Subcutaneous abdominal adipose tissue (tissue), 5 donors: ENCODE measurements around the gene ME2.

Source experiments
- H3K27ac ChIP-seq: one replicate; pipeline ENCODE4 v1.7.0; 2013; ENCODE audit warnings: low read depth, mild to moderate bottlenecking, inconsistent platforms, low read length, moderate library complexity
- H3K27me3 ChIP-seq, 5 donors: one replicate each; pipeline ENCODE4 v1.7.0; 2013; ENCODE audit warnings: low read length in 5 of 5, inconsistent platforms in 1 of 5; ENCODE audit not compliant: control insufficient read depth in 5 of 5, insufficient read depth in 4 of 5
- H3K36me3 ChIP-seq, 5 donors: one replicate each; pipeline ENCODE4 v1.7.0; 2013; ENCODE audit warnings: low read length in 5 of 5; ENCODE audit not compliant: control insufficient read depth in 5 of 5, insufficient read depth in 5 of 5
- H3K4me1 ChIP-seq, 5 donors: one replicate each; pipeline ENCODE4 v1.7.0; 2013; ENCODE audit warnings: low read length in 5 of 5, mild to moderate bottlenecking in 3 of 5, moderate library complexity in 1 of 5; ENCODE audit not compliant: control insufficient read depth in 5 of 5, insufficient read depth in 5 of 5
- H3K4me3 ChIP-seq, 5 donors: one replicate each; pipeline ENCODE4 v1.7.0; 2013; ENCODE audit warnings: low read length in 5 of 5, low read depth in 1 of 5
- H3K9ac ChIP-seq, 5 donors: one replicate each; pipeline ENCODE4 v1.7.0; 2013; ENCODE audit warnings: low read length in 5 of 5, mild to moderate bottlenecking in 4 of 5, moderate library complexity in 3 of 5
- H3K9me3 ChIP-seq, 5 donors: one replicate each; pipeline ENCODE4 v1.7.0; 2013; ENCODE audit warnings: low read length in 5 of 5; ENCODE audit not compliant: control insufficient read depth in 5 of 5
- donor health status: healthy.
- donor health status: healthy.
- donor health status: healthy.
- donor health status: healthy.
- donor health status: healthy.

ME2 gene

GRCh38 chr18:50859793-50860555 is 18.9 kb upstream of the ME2 start:
- Histone ChIP-seq H3K4me1 (peaks cover 0 to 7% (median 0%) of the 10 kb centered on the region in 5 donors), H3K27me3 (no peaks in the 10 kb centered on the region), H3K36me3 (no peaks in the 10 kb centered on the region), H3K9me3 (no peaks in the 10 kb centered on the region), H3K9ac (no peak overlapping the region), H3K4me3 (no peak overlapping the region), H3K27ac (no peak overlapping the region)

- H3K9ac ChIP-seq, result no peak overlapping the region
- no peaks in the 10 kb centered on the region for H3K9me3 ChIP-seq
- peaks cover 0 to 7% (median 0%) of the 10 kb centered on the region in 5 donors for H3K4me1 ChIP-seq
- H3K27me3 ChIP-seq, result no peaks in the 10 kb centered on the region
- no peaks in the 10 kb centered on the region for H3K36me3 ChIP-seq
- H3K27ac ChIP-seq, result no peak overlapping the region
- H3K4me3 ChIP-seq, result no peak overlapping the region
These were observed 17.3 kb upstream of the ME2 start for GRCh38 chr18:50861617-50862016.

- H3K27ac ChIP-seq, result no peak overlapping the region
- peaks cover 0 to 7% (median 0%) of the 10 kb centered on the region in 5 donors for H3K4me1 ChIP-seq
- H3K36me3 ChIP-seq, result no peaks in the 10 kb centered on the region
- no peak overlapping the region for H3K4me3 ChIP-seq
- no peaks in the 10 kb centered on the region for H3K9me3 ChIP-seq
- H3K9ac ChIP-seq, result no peak overlapping the region
- H3K27me3 ChIP-seq, result no peaks in the 10 kb centered on the region
These were observed 16.5 kb upstream of the ME2 start for GRCh38 chr18:50862401-50862800.

- H3K4me1 ChIP-seq, result peaks cover 0 to 7% (median 0%) of the 10 kb centered on the region in 5 donors
- no peaks in the 10 kb centered on the region for H3K36me3 ChIP-seq
- no peaks in the 10 kb centered on the region for H3K9me3 ChIP-seq
- H3K4me3 ChIP-seq, result no peak overlapping the region
- H3K9ac ChIP-seq, result no peak overlapping the region
- H3K27ac ChIP-seq, result no peak overlapping the region
- no peaks in the 10 kb centered on the region for H3K27me3 ChIP-seq
These were observed 15.0 kb upstream of the ME2 start for GRCh38 chr18:50863840-50864375.

GRCh38 chr18:50866765-50867164 is 12.2 kb upstream of the ME2 start:
- no peaks in the 10 kb centered on the region for H3K36me3 ChIP-seq
- no peak overlapping the region for H3K4me3 ChIP-seq
- peaks cover 0 to 2% (median 0%) of the 10 kb centered on the region in 5 donors for H3K4me1 ChIP-seq
- H3K9ac ChIP-seq, result no peak overlapping the region
- no peak overlapping the region for H3K27ac ChIP-seq
- H3K27me3 ChIP-seq, result no peaks in the 10 kb centered on the region
- no peaks in the 10 kb centered on the region for H3K9me3 ChIP-seq

GRCh38 chr18:50869150-50869549 is 9.8 kb upstream of the ME2 start:
- no peak overlapping the region for H3K27ac ChIP-seq

GRCh38 chr18:50870138-50870845 is 8.6 kb upstream of the ME2 start:
- Histone ChIP-seq H3K9ac (no peak overlapping the region), H3K9me3 (no peaks in the 10 kb centered on the region), H3K4me3 (no peak overlapping the region), H3K27ac (no peak overlapping the region), H3K4me1 (no peaks in the 10 kb centered on the region), H3K27me3 (no peaks in the 10 kb centered on the region), H3K36me3 (no peaks in the 10 kb centered on the region)

More at GRCh38 chr18:50869150-50869549, 9.8 kb upstream of the ME2 start:
- Histone ChIP-seq H3K36me3 (no peaks in the 10 kb centered on the region), H3K9me3 (no peaks in the 10 kb centered on the region), H3K4me3 (no peak overlapping the region), H3K4me1 (no peaks in the 10 kb centered on the region), H3K9ac (no peak overlapping the region), H3K27me3 (no peaks in the 10 kb centered on the region)

GRCh38 chr18:50871846-50872245 is 7.1 kb upstream of the ME2 start:
- Histone ChIP-seq H3K9ac (no peak overlapping the region), H3K4me3 (no peak overlapping the region), H3K36me3 (no peaks in the 10 kb centered on the region), H3K27ac (no peak overlapping the region), H3K4me1 (no peaks in the 10 kb centered on the region), H3K9me3 (no peaks in the 10 kb centered on the region), H3K27me3 (no peaks in the 10 kb centered on the region)

- Histone ChIP-seq H3K9ac (no peak overlapping the region), H3K27ac (no peak overlapping the region), H3K4me3 (no peak overlapping the region), H3K4me1 (peaks cover 0 to 20% (median 17%) of the 10 kb centered on the region in 5 donors), H3K27me3 (no peaks in the 10 kb centered on the region), H3K9me3 (no peaks in the 10 kb centered on the region), H3K36me3 (no peaks in the 10 kb centered on the region)
These were observed 2.9 kb upstream of the ME2 start for GRCh38 chr18:50875966-50876536.
